Smooth muscle cell (in vitro differentiated cells): ENCODE measurements around the gene GSAP. TPM values are rescaled to one million over a fixed set of nuclear protein-coding genes. Genes with fewer than 3 reads are reported as not detected.
"Not testable (repeated sequence)": the region's sequence is repeated elsewhere in the genome, so short reads cannot be mapped to it uniquely, and the experiment has no call there.

Experiments used
- DNase-seq: peaks from one replicate; lab custom pipeline; 2025; ENCODE audit not compliant: unreplicated experiment; lab: John Stamatoyannopoulos, UW
- H2AFZ ChIP-seq: fragments of 200-600 bp; sonication (generic); 2 replicates; pipeline ENCODE4 v1.6.0; 2016; ENCODE audit warnings: antibody characterized with exemption, low read depth, mild to moderate bottlenecking
- H3F3A ChIP-seq: fragments of 200-600 bp; sonication (generic); 2 replicates; pipeline ENCODE4 v1.6.0; 2017; ENCODE audit warnings: antibody characterized with exemption, low read depth
- H3K27ac ChIP-seq: fragments of 200-600 bp; sonication (generic); 2 replicates; pipeline ENCODE4 v1.5.1; 2016; ENCODE audit warnings: low read depth, mild to moderate bottlenecking
- H3K27me3 ChIP-seq: fragments of 200-600 bp; sonication (generic); 2 replicates; pipeline ENCODE4 v1.6.1; 2016; ENCODE audit warnings: low read depth, mild to moderate bottlenecking
- H3K36me3 ChIP-seq: fragments of 200-600 bp; sonication (generic); 2 replicates; pipeline ENCODE4 v1.5.1; 2016; ENCODE audit warnings: low read depth
- H3K4me1 ChIP-seq: fragments of 200-600 bp; sonication (generic); 2 replicates; pipeline ENCODE4 v1.5.1; 2016; ENCODE audit warnings: low read depth
- H3K4me2 ChIP-seq: fragments of 200-600 bp; sonication (generic); 2 replicates; pipeline ENCODE4 v1.6.0; 2016; ENCODE audit warnings: mild to moderate bottlenecking
- H3K4me3 ChIP-seq: fragments of 200-600 bp; sonication (generic); 2 replicates; pipeline ENCODE4 v1.5.1; 2016; ENCODE audit warnings: mild to moderate bottlenecking
- H3K79me2 ChIP-seq: fragments of 200-600 bp; sonication (generic); 2 replicates; pipeline ENCODE4 v1.6.0; 2016; ENCODE audit warnings: low read depth, mild to moderate bottlenecking
- H3K9ac ChIP-seq: fragments of 200-600 bp; sonication (generic); 2 replicates; pipeline ENCODE4 v1.6.0; 2016; ENCODE audit warnings: low read depth
- H3K9me3 ChIP-seq: fragments of 200-600 bp; sonication (generic); replicated peaks from 2 replicates; pipeline ENCODE4 v1.5.1; 2016; ENCODE audit warnings: low read depth
- H4K20me1 ChIP-seq: fragments of 200-600 bp; sonication (generic); 2 replicates; pipeline ENCODE4 v1.6.0; 2016; ENCODE audit warnings: low read depth
- CTCF ChIP-seq: fragments of 200-600 bp; sonication (generic); IDR thresholded peaks from 2 replicates; pipeline ENCODE4 v1.5.1; 2017; ENCODE audit warnings: borderline replicate concordance, mild to moderate bottlenecking, antibody characterized with exemption; ENCODE audit not compliant: insufficient read depth, poor library complexity, severe bottlenecking
- WGBS: methylation state at CpG from one replicate; pipeline ENCODE4 v1.1.7; 2016; ENCODE audit warnings: low lambda C conversion rate; 5-methylcytosine and 5-hydroxymethylcytosine counted together
- polyA plus RNA-seq: library from polyadenylated mRNA; unstranded; fragments of >200 nt; fragmentation: Nextera tagmentation; extraction: Ambion mirVana; gene quantifications from 2 replicates; pipeline ENCODE4 v1.2.1, GENCODE V29; 2016
- total RNA-seq: library from RNA; depleted of rRNA; stranded (reverse); fragments of >200 nt; gene quantifications from 2 replicates; pipeline ENCODE4 v1.2.3, GENCODE V29; 2014

GSAP gene
- total RNA-seq (0.94 and 3.2 TPM in 2 replicates), polyA plus RNA-seq (0.45 and 1.1 TPM in 2 replicates)

GRCh38 chr7:77415823-77416620, at the start of gene GSAP:
GSAP (minus strand) TSS chr7:77416349; CDS start chr7:77416321, 28 bp downstream.
- Histone ChIP-seq H3K36me3 (no peaks in the 10 kb centered on the region), H3K9me3 (no peaks in the 10 kb centered on the region), H3K4me1 (peaks cover 8% of the 10 kb centered on the region), H3K79me2 (no peaks in the 10 kb centered on the region), H3K27me3 (peaks cover 53% of the 10 kb centered on the region), H3K4me3 (peak within 1 kb of the TSS; percentile 65), H3K27ac (no peak within 1 kb of the TSS), H2AFZ (peak within 1 kb of the TSS; percentile 86), H3F3A (no peaks in the 10 kb centered on the region), H4K20me1 (no peaks in the 10 kb centered on the region), H3K9ac (peak within 1 kb of the TSS; percentile 33), H3K4me2 (peak within 1 kb of the TSS; percentile 95)
- DNase-seq: no peak
- whole genome bisulfite sequencing: 2% methylated on average over 37 of the region's 93 CpGs
- TF ChIP-seq CTCF: no peak

- no peak overlapping the region for H3K9ac ChIP-seq
- H3K27me3 ChIP-seq: peaks cover 3% of the 10 kb centered on the region
- H3K9me3 ChIP-seq: no peaks in the 10 kb centered on the region
- no peak overlapping the region for H2AFZ ChIP-seq
- H3K4me2 ChIP-seq: no peak overlapping the region
- H3K79me2 ChIP-seq: no peaks in the 10 kb centered on the region
- DNase-seq: no peak
- H3F3A ChIP-seq: no peaks in the 10 kb centered on the region
- TF ChIP-seq CTCF: no peak
- H3K4me1 ChIP-seq: no peaks in the 10 kb centered on the region
- no peak overlapping the region for H3K27ac ChIP-seq
- WGBS: 96% methylated on average over 1 of the region's 1 CpG
- no peak overlapping the region for H3K4me3 ChIP-seq
- no peaks in the 10 kb centered on the region for H3K36me3 ChIP-seq
- H4K20me1 ChIP-seq: no peaks in the 10 kb centered on the region
Measured at GRCh38 chr7:77465256-77465655, 49.1 kb upstream of the GSAP start.

GRCh38 chr7:77464589-77464988, 48.4 kb upstream of the GSAP start:
- Histone ChIP-seq H3K36me3 (no peaks in the 10 kb centered on the region), H4K20me1 (no peaks in the 10 kb centered on the region), H3K27me3 (peaks cover 3% of the 10 kb centered on the region), H3K4me2 (no peak overlapping the region), H3F3A (no peaks in the 10 kb centered on the region), H2AFZ (no peak overlapping the region), H3K4me3 (no peak overlapping the region), H3K79me2 (no peaks in the 10 kb centered on the region), H3K27ac (no peak overlapping the region), H3K9ac (no peak overlapping the region), H3K4me1 (no peaks in the 10 kb centered on the region), H3K9me3 (no peaks in the 10 kb centered on the region)
- DNase-seq: no peak
- 93% methylated on average over 4 of the region's 4 CpGs for WGBS
- TF ChIP-seq CTCF: no peak

GRCh38 chr7:77463632-77464031, 47.5 kb upstream of the GSAP start:
- not testable (repeated sequence) for H3K27ac ChIP-seq, H3K4me3 ChIP-seq, H3K4me2 ChIP-seq, H4K20me1 ChIP-seq, H2AFZ ChIP-seq, DNase-seq, H3K79me2 ChIP-seq, H3K9me3 ChIP-seq, H3K36me3 ChIP-seq, H3F3A ChIP-seq, H3K4me1 ChIP-seq, H3K9ac ChIP-seq, H3K27me3 ChIP-seq
- 85% methylated on average over 6 of the region's 6 CpGs for WGBS
